ENCODE data around the gene SPECC1. TPM values are rescaled to one million over a fixed set of nuclear protein-coding genes. Genes with fewer than 3 reads are reported as not detected.

SPECC1 gene
- total RNA-seq, 1 donor from 2014 or later, result 83.0 TPM

DNA sequence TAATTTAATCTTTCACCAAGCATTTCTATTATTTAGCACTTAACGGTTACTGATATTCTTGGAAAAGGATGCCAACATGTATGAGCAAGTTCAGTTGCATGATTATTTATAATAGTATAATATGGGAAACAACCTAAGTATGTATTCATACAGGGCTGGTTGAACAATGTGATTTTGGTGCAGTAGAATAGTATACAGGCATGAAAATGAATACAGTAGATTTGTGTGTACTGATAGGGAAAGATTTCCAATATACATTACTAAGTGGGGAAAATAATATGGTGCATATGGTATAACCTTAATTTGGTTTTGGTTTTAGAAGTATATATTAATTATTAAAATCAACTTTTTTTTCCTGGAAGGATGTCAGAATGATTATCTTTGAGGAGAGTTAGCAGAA is 109.1 kb downstream of the SPECC1 start:
- no peaks in the 10 kb centered on the region for H3K9me3 Mint-ChIP-seq (ENCODE audit: unreplicated experiment)
- no peak overlapping the region for H3K4me2 ChIP-seq (ENCODE audit: low read length)
- no peak overlapping the region for H3K4me3 Mint-ChIP-seq (ENCODE audit: unreplicated experiment)

GRCh38 chr17:20120836-20121235 is 111.7 kb downstream of the SPECC1 start:
- Histone ChIP-seq H3K36me3 (ENCODE audit: insufficient read depth, low read length) (no peaks in the 10 kb centered on the region), H3K27me3 (ENCODE audit: insufficient read depth, low read length) (no peaks in the 10 kb centered on the region), H3K27ac (ENCODE audit: low read depth, low read length) (no peak overlapping the region), H3K4me3 (ENCODE audit: insufficient read depth, low read depth, low read length) (no peak overlapping the region), H3K79me2 (ENCODE audit: insufficient read depth, low read length) (no peaks in the 10 kb centered on the region), H2AFZ (ENCODE audit: low read depth, low read length) (no peak overlapping the region), H4K20me1 (ENCODE audit: insufficient read depth, low read length) (no peaks in the 10 kb centered on the region), H3K9me3 (ENCODE audit: insufficient read depth, low read depth, low read length) (no peaks in the 10 kb centered on the region), H3K4me2 (ENCODE audit: low read length) (no peak overlapping the region), H3K9ac (ENCODE audit: low read length) (no peak overlapping the region), H3K4me1 (ENCODE audit: insufficient read depth, low read length) (no peaks in the 10 kb centered on the region)
- no peaks in the 10 kb centered on the region for H3K36me3 Mint-ChIP-seq (ENCODE audit: low read depth, unreplicated experiment)
- H3K9me3 Mint-ChIP-seq (ENCODE audit: unreplicated experiment), result no peaks in the 10 kb centered on the region
- TF ChIP-seq EZH2 (IDR thresholded peaks at IDR 0.05; ENCODE audit: insufficient read depth, low read length) (no peak), CTCF (IDR thresholded peaks at IDR 0.05; ENCODE audit: insufficient read depth, low read depth, low read length) (no peak)
- no peak overlapping the region for H3K4me3 Mint-ChIP-seq (ENCODE audit: unreplicated experiment)
- no peak for DNase-seq (ENCODE audit: low read depth)
- no peak overlapping the region for H3K27ac Mint-ChIP-seq (ENCODE audit: unreplicated experiment)
- no peak for FAIRE-seq
- H3K4me1 Mint-ChIP-seq (ENCODE audit: low read depth, unreplicated experiment), result peaks cover 9% of the 10 kb centered on the region
- H3K27me3 Mint-ChIP-seq (ENCODE audit: low read depth, unreplicated experiment), result peaks cover 3% of the 10 kb centered on the region

More for the DNA sequence above, 109.1 kb downstream of the SPECC1 start:
- H3K4me3 ChIP-seq (ENCODE audit: insufficient read depth, low read depth, low read length), result no peak overlapping the region
- no peaks in the 10 kb centered on the region for H3K36me3 Mint-ChIP-seq (ENCODE audit: low read depth, unreplicated experiment)
- no peaks in the 10 kb centered on the region for H3K27me3 ChIP-seq (ENCODE audit: insufficient read depth, low read length)
- no peaks in the 10 kb centered on the region for H3K9me3 ChIP-seq (ENCODE audit: insufficient read depth, low read depth, low read length)
- no peak overlapping the region for H2AFZ ChIP-seq (ENCODE audit: low read depth, low read length)
- H3K9ac ChIP-seq (ENCODE audit: low read length), result no peak overlapping the region
- DNase-seq (ENCODE audit: low read depth) (no peak), FAIRE-seq (no peak)
- no peak overlapping the region for H3K27ac Mint-ChIP-seq (ENCODE audit: unreplicated experiment)
- no peaks in the 10 kb centered on the region for H3K4me1 ChIP-seq (ENCODE audit: insufficient read depth, low read length)
- peaks cover 3% of the 10 kb centered on the region for H3K27me3 Mint-ChIP-seq (ENCODE audit: low read depth, unreplicated experiment)
- H3K27ac ChIP-seq (ENCODE audit: low read depth, low read length), result no peak overlapping the region
- peaks cover 9% of the 10 kb centered on the region for H3K4me1 Mint-ChIP-seq (ENCODE audit: low read depth, unreplicated experiment)
- no peaks in the 10 kb centered on the region for H3K36me3 ChIP-seq (ENCODE audit: insufficient read depth, low read length)
- H3K79me2 ChIP-seq (ENCODE audit: insufficient read depth, low read length), result no peaks in the 10 kb centered on the region
- no peaks in the 10 kb centered on the region for H4K20me1 ChIP-seq (ENCODE audit: insufficient read depth, low read length)
- TF ChIP-seq EZH2 (IDR thresholded peaks at IDR 0.05; ENCODE audit: insufficient read depth, low read length) (no peak), CTCF (IDR thresholded peaks at IDR 0.05; ENCODE audit: insufficient read depth, low read depth, low read length) (no peak)

DNA sequence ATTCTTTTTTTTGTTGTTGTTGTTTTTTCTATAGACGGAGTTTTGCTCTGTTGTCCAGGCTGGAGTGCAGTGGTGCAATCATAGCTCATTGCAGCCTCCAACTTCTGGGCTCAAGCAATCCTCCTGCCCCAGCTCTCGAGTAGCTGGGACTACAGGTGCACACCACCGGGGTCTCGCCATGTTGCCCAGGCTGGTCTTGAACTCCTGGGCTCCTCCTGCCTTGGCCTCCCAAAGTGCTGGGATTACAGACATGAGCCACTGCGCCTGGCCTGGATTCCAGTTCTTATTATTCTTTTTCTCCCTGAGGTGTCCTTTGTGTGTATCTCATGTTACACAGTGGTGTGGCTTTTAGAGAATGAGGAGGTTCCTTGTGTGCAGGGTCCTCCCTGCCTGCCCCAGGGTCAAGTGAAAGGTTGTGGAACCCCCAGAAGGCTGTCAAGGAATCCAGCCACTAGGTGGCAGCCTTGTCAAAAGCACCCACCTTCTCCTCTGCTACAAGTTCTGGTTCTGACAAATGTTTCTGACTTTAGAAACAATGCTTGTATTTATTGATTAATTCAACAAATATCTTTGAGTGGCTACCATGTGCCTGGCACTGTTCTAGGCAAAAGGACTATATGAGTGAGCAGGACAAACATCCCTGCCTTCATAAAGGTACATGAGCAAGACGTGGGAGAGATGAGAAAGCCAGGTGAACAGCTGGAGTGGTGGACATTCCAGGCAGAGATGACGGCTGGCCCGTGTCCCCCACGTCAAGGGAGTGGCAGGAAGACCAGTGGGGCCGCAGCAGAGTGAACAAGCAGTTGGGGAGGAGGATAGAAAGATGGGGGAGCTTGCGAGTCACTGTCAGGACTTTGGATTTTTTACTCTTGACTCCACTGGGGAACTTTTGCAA is 112.4 kb downstream of the SPECC1 start:
- peak overlapping the region; percentile 30 for H2AFZ ChIP-seq (ENCODE audit: low read depth, low read length)
- H3K36me3 Mint-ChIP-seq (ENCODE audit: low read depth, unreplicated experiment), result no peaks in the 10 kb centered on the region
- no peak overlapping the region for H3K27ac Mint-ChIP-seq (ENCODE audit: unreplicated experiment)
- H3K79me2 ChIP-seq (ENCODE audit: insufficient read depth, low read length), result no peaks in the 10 kb centered on the region
- H3K9me3 ChIP-seq (ENCODE audit: insufficient read depth, low read depth, low read length), result no peaks in the 10 kb centered on the region
- no peak overlapping the region for H3K9ac ChIP-seq (ENCODE audit: low read length)
- no peak overlapping the region for H3K4me3 ChIP-seq (ENCODE audit: insufficient read depth, low read depth, low read length)
- H4K20me1 ChIP-seq (ENCODE audit: insufficient read depth, low read length), result no peaks in the 10 kb centered on the region
- H3K4me2 ChIP-seq (ENCODE audit: low read length), result peak overlapping the region; percentile 8
- H3K27me3 ChIP-seq (ENCODE audit: insufficient read depth, low read length), result no peaks in the 10 kb centered on the region
- peaks cover 9% of the 10 kb centered on the region for H3K4me1 Mint-ChIP-seq (ENCODE audit: low read depth, unreplicated experiment)
- DNase-seq (ENCODE audit: low read depth) (peak; percentile 26), FAIRE-seq (no peak)
- H3K27ac ChIP-seq (ENCODE audit: low read depth, low read length), result no peak overlapping the region
- H3K9me3 Mint-ChIP-seq (ENCODE audit: unreplicated experiment), result no peaks in the 10 kb centered on the region
- peaks cover 6% of the 10 kb centered on the region for H3K27me3 Mint-ChIP-seq (ENCODE audit: low read depth, unreplicated experiment)
- H3K4me1 ChIP-seq (ENCODE audit: insufficient read depth, low read length), result no peaks in the 10 kb centered on the region
- TF ChIP-seq EZH2 (IDR thresholded peaks at IDR 0.05; ENCODE audit: insufficient read depth, low read length), result no peak
- peak; percentile 92 for TF ChIP-seq CTCF (IDR thresholded peaks at IDR 0.05; ENCODE audit: insufficient read depth, low read depth, low read length)
- H3K4me3 Mint-ChIP-seq (ENCODE audit: unreplicated experiment), result no peak overlapping the region
- no peaks in the 10 kb centered on the region for H3K36me3 ChIP-seq (ENCODE audit: insufficient read depth, low read length)

Data from astrocyte (in vitro differentiated cells and primary cell).